Stimulated activated CD8-positive, alpha-beta memory T cell treated with anti-CD3 and anti-CD28 coated beads, Interleukin-12 subunit alpha, Interleukin-12 subunit beta, amount 100 ng/mL, for 24 hours (primary cell): ENCODE data around the gene SMARCC1.

ENCODE experiments used
- DNase-seq: peaks from one replicate; pipeline ENCODE4 v3.0.0-alpha.2; 2020; ENCODE audit errors: extremely low read depth

SMARCC1 gene

DNA sequence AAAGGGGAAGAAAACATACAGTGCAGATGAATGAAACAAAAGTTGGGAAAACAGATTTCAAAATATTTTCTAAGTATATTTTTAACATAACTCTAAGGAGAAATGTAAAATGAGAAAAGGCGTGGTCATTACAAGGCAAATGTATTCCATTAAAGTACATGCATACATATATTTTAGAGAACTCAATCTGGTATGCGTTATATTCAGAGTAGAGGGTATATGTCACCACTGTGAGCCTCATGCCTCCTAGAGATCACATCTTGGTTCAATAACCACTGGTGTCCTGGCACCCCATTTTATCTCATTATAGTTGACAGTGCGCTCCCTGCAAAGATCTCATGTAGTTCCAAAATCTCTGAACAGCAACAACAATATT, 77.5 kb downstream of the SMARCC1 start:
- DNase-seq, result no peak

GRCh38 chr3:47701388-47701787, 80.3 kb downstream of the SMARCC1 start:
- DNase-seq, result no peak

DNA sequence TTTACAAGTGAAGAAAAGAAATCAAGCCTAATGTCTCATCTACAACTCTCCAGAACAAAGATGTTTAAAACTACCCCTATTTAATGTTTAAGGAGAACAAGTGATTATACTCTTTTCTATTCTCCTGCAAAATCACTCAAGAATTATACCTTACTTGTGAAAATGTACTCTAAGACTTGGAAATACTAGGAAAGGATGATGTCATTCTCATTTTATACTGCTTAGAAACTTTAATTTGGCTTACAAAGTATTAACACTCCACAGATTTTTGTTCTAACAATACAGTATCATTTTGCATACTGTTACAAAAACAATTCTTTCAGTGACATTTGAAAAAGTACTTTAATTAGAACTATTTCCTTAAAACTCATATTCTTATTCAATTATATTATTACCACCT, 89.5 kb downstream of the SMARCC1 start:
- DNase-seq, result no peak

DNA sequence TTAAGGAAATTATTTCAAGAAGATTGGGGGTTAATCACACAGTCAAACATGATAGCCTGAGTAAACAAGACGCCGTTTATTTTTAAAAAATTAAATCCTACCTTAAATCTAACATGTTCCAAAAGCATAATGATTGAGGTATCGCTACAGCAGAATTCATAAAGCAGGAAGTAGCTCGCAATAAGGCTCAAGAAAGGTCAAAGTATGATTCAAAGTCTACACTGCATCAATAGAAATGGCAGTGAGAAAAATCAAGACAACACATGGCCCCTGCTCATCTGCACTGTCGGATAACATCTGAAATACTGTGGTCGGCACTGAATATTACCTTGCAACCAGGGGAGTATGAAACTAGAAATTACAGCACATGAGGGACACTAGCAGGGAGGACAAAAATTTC, 93.2 kb downstream of the SMARCC1 start:
- no peak for DNase-seq

DNA sequence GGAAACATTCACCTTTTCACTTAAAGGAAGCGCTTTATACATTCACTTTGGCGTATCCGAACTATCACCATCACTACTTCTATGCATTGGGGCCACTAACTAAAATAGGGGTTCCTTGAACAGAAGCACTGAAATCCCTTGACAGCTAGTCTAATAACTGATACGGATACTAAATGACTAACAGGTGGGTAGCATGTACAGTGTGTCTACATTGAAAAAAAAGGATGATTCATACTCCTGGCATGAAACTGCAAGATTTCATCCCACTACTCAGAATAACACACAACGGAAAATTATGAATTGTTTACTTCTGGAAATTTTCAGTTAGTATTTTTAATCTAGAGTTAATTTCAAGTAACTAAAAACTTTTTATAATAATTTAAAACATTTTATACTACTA, 96.7 kb downstream of the SMARCC1 start:
- no peak for DNase-seq

- no peak for DNase-seq
These were observed 100.7 kb downstream of the SMARCC1 start for GRCh38 chr3:47681016-47681415.

DNA sequence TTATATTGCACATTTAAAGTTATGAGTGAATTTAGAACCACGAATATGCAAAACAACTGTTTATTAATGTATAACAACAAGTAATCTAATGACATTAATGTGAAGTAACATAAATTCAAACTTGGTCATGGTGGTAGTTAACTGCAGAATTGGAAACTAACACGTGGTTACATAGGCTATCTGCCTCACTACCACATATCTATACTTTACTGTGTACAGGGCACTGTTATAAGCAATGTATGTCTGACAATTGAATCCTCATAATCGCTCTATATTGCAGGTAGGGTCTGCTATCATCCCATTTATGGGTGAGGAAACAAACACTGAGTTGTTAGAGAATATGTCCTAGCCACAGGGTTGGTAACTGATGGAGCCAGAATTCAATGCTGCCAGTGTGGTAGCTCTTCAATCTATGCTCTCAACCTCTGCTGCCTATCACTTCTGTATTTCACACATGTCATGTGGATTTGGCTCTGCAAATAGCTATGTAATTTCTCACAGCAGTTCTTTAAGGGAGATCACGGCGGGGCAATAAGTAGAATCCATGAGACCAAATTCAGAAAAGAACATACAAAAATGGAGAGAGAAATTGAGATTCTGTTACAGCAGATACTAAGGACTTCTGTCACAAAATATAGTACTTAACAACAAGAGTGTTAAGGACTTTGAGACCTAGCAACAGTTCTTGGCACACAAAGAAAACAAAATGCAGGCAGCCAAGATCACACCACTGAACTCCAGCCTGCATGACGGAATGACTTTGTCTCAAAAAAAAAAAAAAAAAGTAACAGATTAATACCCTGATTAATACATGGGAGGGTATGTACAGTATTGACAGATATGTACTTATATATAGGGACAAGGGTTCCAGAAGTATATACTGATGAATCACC, 103.0 kb downstream of the SMARCC1 start:
- DNase-seq, result no peak

- no peak for DNase-seq
These were observed 112.5 kb downstream of the SMARCC1 start for GRCh38 chr3:47669026-47669749.

DNA sequence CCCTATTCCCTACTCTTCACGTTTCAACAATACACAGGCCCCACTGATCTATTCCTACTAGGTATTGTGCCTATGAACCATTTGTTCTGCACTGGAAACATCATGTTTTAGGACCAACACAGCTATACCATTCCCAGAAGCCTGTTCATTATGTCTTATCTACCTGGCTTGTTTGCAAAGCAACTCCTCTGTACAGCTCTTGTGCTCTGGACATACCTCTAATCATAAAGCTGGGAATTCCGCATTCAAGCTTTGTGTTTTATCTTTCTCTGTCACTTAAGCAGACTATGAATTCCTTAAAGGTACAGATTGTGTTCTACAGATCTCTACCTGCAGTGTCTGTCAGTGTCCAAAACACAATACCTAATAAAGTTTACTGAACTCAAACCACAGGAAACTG, 115.6 kb downstream of the SMARCC1 start:
- no peak for DNase-seq

GRCh38 chr3:47664519-47664918, 117.2 kb downstream of the SMARCC1 start:
- DNase-seq, result no peak

- DNase-seq, result no peak
These were observed 118.0 kb downstream of the SMARCC1 start for GRCh38 chr3:47663630-47664240.

DNA sequence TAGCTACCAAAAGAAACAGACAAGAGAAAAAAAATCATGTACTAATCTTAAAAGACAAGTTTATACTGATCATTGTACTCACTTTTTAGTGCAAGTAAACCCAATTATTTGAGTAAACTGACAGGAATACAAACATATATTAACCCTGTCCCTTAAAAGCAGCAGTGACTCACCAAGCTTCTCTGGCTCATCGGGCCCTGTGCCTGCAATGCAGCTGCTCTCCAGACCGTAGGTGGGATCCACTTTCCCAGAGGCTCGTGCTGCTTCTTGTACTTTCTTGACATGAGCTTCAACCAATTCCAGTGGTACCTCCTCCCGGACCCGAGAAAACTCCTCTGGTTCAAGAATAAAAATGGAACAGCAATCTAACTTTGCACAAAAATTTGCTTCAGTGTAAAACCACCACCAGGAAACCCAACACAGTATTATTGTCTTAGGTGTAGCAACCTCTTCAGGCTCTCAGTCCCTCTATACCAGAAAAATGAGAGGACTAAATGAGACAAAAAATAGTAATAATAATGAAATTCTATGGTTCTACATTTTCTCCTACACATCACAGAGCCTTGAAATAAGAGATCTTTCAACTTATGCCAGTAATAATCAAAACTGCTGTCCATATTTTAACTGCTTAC, 120.5 kb downstream of the SMARCC1 start:
- DNase-seq, result no peak

DNA sequence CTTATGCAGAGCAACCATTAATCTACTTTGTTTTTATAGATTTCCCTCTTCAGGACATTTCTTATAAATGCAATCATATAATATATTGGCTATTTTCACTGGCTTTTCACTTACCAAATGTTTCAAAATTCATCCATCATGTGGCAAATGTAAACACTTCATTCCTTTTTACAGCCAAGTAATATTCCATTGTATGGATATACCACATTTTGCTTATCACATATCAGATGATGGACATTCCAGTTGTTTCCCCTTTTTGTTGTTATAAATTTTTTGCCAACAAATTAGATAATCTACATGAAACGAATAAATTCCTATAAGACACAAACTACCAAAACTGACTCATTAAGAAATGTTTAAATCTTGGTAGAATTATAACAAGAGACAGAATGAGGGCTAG, 123.2 kb downstream of the SMARCC1 start:
- DNase-seq, result no peak

DNA sequence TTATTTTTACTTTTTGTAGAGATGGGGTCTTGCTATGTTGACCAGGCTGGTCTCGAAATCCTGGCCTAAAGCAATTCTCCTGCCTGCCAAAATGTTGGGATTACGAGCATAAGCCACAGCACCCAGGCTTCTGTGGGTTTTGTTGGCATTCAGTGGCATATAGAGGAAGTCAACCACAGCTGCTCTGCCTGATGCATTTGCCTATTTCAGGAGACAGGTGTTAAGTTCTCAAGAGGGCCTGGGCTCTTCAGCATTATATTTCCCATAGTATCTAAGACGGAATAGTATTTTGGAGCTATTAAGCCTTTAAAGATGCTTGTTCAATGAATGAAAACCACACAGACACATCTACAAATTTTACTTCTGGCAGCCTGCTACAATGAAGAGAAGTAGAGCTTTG, 129.6 kb downstream of the SMARCC1 start:
- no peak for DNase-seq

DNA sequence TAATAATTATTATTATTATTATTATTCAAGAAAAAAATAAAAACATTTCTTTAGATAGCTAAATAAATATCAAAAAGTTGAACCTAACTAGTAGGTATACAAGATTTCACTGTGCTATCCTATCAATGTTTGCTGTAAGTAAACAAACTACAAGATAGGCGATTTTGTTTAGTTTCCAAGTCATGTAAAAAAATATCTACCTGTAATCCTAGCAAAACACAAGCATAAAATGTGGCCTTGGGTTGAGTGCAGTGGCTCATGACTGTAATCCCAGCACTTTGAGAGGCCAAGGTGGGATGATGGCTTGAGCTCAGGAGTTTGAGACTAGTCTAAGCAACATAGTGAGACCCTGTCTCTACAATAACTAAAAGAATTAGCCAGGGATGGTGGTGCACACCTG, 131.4 kb downstream of the SMARCC1 start:
- no peak for DNase-seq

DNA sequence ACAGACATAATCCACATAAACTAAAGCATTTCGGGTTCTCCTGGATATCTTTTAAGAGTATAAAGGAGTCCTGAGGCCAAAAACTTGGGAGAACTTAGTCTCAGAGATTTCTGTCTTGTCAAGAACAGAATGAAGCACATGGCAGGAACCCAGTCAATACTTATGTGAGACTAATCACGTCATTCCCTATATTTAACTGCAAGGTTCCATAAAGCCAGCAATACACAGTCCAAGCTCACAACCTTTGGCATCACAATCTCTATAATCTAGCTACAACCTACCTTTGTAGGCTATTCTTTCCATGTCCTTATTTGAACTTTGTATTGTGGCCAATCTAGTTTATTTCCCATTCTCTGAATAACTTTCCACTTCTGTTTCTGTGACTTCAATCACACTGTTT, 134.1 kb downstream of the SMARCC1 start:
- no peak for DNase-seq

DNA sequence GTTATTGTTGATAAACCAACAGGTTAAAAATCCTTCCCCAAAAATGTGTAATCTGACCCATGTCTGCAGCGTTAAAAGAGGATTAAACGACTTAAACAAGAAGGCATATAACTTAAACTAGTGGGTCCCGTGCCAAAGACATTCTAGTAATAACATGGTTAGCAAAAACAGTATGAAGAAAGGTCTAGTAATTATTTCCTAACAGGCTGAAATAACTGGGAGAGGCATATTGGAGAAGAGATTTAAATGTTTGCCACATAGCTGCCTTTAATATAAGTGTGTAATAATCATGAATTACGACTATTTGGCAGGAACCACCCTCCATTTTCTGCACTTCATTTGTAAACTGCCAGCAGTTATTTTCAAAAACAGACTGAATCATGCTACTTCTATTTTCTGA, 135.3 kb downstream of the SMARCC1 start:
- DNase-seq, result no peak

DNA sequence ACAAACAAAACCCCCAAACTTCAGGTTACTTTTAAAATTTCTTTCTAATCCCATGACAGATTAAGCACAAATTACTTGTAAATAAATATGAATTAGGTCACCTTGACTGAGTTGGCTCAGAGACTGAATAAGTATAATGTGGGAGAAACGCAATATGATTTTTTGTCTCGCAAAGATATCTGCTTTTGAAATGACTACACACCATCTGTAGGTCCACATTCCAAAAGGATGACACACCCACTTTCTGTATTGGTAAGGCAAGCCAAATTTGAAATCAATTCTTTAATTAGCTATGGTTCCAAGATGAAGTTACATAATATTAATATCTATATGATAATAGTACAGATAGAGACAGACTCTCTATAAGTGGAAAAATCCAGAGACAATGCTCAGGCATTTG, 136.1 kb downstream of the SMARCC1 start:
- no peak for DNase-seq

GRCh38 chr3:47643092-47643491, 138.6 kb downstream of the SMARCC1 start:
- no peak for DNase-seq

DNA sequence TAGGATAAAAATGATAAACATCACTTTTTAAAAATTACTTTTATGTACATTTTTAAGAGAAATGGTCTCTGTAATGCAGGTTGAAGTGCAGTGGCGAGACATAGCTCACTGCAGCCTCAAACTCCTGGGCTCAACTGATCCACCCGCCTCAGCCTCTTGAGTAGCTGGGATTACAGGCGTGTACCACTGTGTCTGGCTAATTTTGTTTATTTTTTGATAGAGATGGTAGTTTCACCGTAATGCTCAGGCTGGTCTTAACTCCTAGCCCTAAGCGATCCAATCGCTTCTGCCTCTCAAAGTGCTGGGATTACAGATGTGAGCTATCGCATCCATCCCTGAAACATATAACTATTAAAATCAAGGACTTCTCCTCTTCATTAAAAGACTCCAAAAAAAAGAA, 140.0 kb downstream of the SMARCC1 start:
- no peak for DNase-seq

- DNase-seq, result no peak
These were observed 144.8 kb downstream of the SMARCC1 start for GRCh38 chr3:47636921-47637320.

GRCh38 chr3:47636225-47636624, 145.5 kb downstream of the SMARCC1 start:
- no peak for DNase-seq
